Endothelial cell of umbilical vein (primary cell): Measurements from ENCODE around the gene STAT5A. TPM values are rescaled to one million over a fixed set of nuclear protein-coding genes. Genes with fewer than 3 reads are reported as not detected.
"Not testable (repeated sequence)": the region's sequence is repeated elsewhere in the genome, so short reads cannot be mapped to it uniquely, and the experiment has no call there.

ENCODE experiments used
- BruUV-seq: library from RNA; stranded (reverse); fragments of 400-500 nt; replicated peaks from 2 replicates; lab custom pipeline; 2021; lab: Mats Ljungman, UMichigan
- CTCF ChIA-PET: fragments of 300-600, 350-600 bp; sonication (Branson Sonifier 250); formaldehyde crosslinking; loops from one replicate; lab custom pipeline; 2021; ENCODE audit warnings: antibody characterized with exemption, inconsistent platforms; lab: Charles Lee
- POLR2A ChIA-PET: fragments of 300-600, 350-600 bp; sonication (Branson Sonifier 250); formaldehyde crosslinking; loops from one replicate; lab custom pipeline; 2021; ENCODE audit warnings: antibody characterized with exemption, inconsistent platforms; lab: Charles Lee
- DNase-seq: peaks from one replicate; pipeline ENCODE4 v3.0.0-alpha.2; 2011; ENCODE audit warnings: low read depth, low spot score
- FAIRE-seq: peaks from 2 replicates; lab custom pipeline; 2011; peaks lifted over from hg19 to GRCh38; lab: Jason Lieb, UNC
- H2AFZ ChIP-seq: 2 replicates; pipeline ENCODE4 v1.6.0; 2012; ENCODE audit warnings: low read depth, low read length, control low read depth, inconsistent platforms
- H3K27ac ChIP-seq: 2 replicates; pipeline ENCODE4 v1.5.1; 2011; ENCODE audit warnings: low read depth, mild to moderate bottlenecking, control low read depth, low read length, moderate library complexity; ENCODE audit not compliant: insufficient read depth
- H3K27me3 ChIP-seq, 2 experiments: 2 replicates each; pipeline versions ENCODE4 v1.6.0 to v1.6.1; 2011; ENCODE audit warnings: low read length in 2 of 2, mixed read lengths in 1 of 2; ENCODE audit not compliant: control insufficient read depth in 2 of 2, insufficient read depth in 2 of 2
- H3K36me3 ChIP-seq, 2 experiments: 2 replicates in 1 of 2; 3 replicates in 1 of 2; pipeline ENCODE4 v1.5.1; 2011; ENCODE audit warnings: low read length in 2 of 2, mild to moderate bottlenecking in 1 of 2, moderate library complexity in 1 of 2; ENCODE audit not compliant: control insufficient read depth in 2 of 2, insufficient read depth in 2 of 2; ENCODE audit errors: extremely low read depth in 1 of 2
- H3K4me1 ChIP-seq: 3 replicates; pipeline ENCODE4 v1.5.1; 2011; ENCODE audit warnings: mild to moderate bottlenecking, low read length; ENCODE audit not compliant: control insufficient read depth, insufficient read depth; ENCODE audit errors: extremely low read depth
- H3K4me2 ChIP-seq: 2 replicates; pipeline ENCODE4 v1.6.1; 2011; ENCODE audit warnings: low read length, control low read depth, mixed read lengths; ENCODE audit not compliant: insufficient read depth
- H3K4me3 ChIP-seq, 3 experiments: fragments of 200-600 bp in 1 of 3; sonication (generic), shearing (Covaris generic) in 1 of 3; replicated peaks in 1 of 3; 2 replicates each; pipeline ENCODE4 v1.5.1; 2011 to 2016; ENCODE audit warnings: control low read depth in 3 of 3, low read length in 3 of 3, mild to moderate bottlenecking in 2 of 3, inconsistent platforms in 1 of 3, low read depth in 1 of 3, moderate library complexity in 1 of 3; ENCODE audit not compliant: insufficient read depth in 1 of 3
- H3K79me2 ChIP-seq: 2 replicates; pipeline ENCODE4 v1.6.0; 2012; ENCODE audit warnings: low read length, inconsistent platforms; ENCODE audit not compliant: control insufficient read depth, insufficient read depth
- H3K9ac ChIP-seq: replicated peaks from 2 replicates; pipeline ENCODE3; 2011; ENCODE audit warnings: low read length, control low read depth; ENCODE audit not compliant: insufficient read depth; ENCODE audit errors: extremely low read depth
- H3K9me1 ChIP-seq: replicated peaks from 3 replicates; pipeline ENCODE4 v1.6.0; 2011; ENCODE audit warnings: mild to moderate bottlenecking, low read length; ENCODE audit not compliant: control insufficient read depth, insufficient read depth; ENCODE audit errors: extremely low read depth
- H3K9me3 ChIP-seq: replicated peaks from 2 replicates; pipeline ENCODE4 v1.5.1; 2012; ENCODE audit warnings: low read length, inconsistent platforms; ENCODE audit not compliant: control insufficient read depth, insufficient read depth
- H4K20me1 ChIP-seq: replicated peaks from 2 replicates; pipeline ENCODE3; 2011; ENCODE audit warnings: mild to moderate bottlenecking, low read length; ENCODE audit not compliant: control insufficient read depth, insufficient read depth; ENCODE audit errors: extremely low read depth
- FOS ChIP-seq: IDR thresholded peaks from 2 replicates; pipeline ENCODE4 v1.6.1; 2011; ENCODE audit warnings: mild to moderate bottlenecking, low read length, moderate library complexity, borderline replicate concordance; ENCODE audit not compliant: insufficient read depth
- GATA2 ChIP-seq: IDR thresholded peaks from 2 replicates; pipeline ENCODE4 v1.7.0; 2011; ENCODE audit warnings: low read depth, mild to moderate bottlenecking, moderate library complexity, mixed read lengths, low read length; ENCODE audit not compliant: insufficient read length, insufficient read depth
- JUN ChIP-seq: IDR thresholded peaks from 2 replicates; pipeline ENCODE4 v1.6.1; 2011; ENCODE audit warnings: borderline replicate concordance, low read depth; ENCODE audit not compliant: insufficient read length, insufficient read depth
- POLR2A ChIP-seq: IDR thresholded peaks from 2 replicates; pipeline ENCODE4 v1.6.1; 2012; ENCODE audit warnings: low read depth, mild to moderate bottlenecking, control low read depth, low read length
- dilution Hi-C: fragments of 300-500 bp; cut with MboI; formaldehyde crosslinking; loops from one replicate; pipeline ENCODE4 v1.15.0; 2019; ENCODE audit warnings: low sequenced_read_pairs; ENCODE audit not compliant: extremely low pct_ligation_motif_present
- intact Hi-C: fragments of 100-400 bp; cut with micrococcal nuclease; formaldehyde crosslinking; loops from one replicate; pipeline ENCODE4 v1.10.0; 2022
- polyA plus RNA-seq, 4 experiments: library from polyadenylated mRNA; depleted of rRNA in 3 of 4; stranded (reverse) in 3 of 4; unstranded in 1 of 4; fragments of >200 nt; gene quantifications; 2 replicates each; pipeline versions ENCODE4 v1.2.1 to v1.2.3, GENCODE V29; 2011 to 2012; ENCODE audit warnings: missing spikeins in 1 of 4
- total RNA-seq: library from RNA; stranded (reverse); gene quantifications from 2 replicates; pipeline ENCODE4 v1.2.3, GENCODE V29; 2021
- TF ChIP-seq, protein P1 (sequence below), 2 donors: IDR thresholded peaks; 1 replicate in 1 of 2; 2 replicates in 1 of 2; pipeline ENCODE4 v1.5.1; 2011; ENCODE audit warnings: low read length in 2 of 2, mild to moderate bottlenecking in 2 of 2, moderate library complexity in 2 of 2, control low read depth in 1 of 2, inconsistent platforms in 1 of 2, low read depth in 1 of 2; ENCODE audit not compliant: insufficient read depth in 1 of 2; ENCODE audit errors: extremely low read depth in 1 of 2

STAT5A gene
- total and polyA plus RNA-seq, 2 donors (not counting 3 experiments of a cell fraction or from before 2014, with no cell fraction given) = 18.0 to 23.4 TPM

DNA sequence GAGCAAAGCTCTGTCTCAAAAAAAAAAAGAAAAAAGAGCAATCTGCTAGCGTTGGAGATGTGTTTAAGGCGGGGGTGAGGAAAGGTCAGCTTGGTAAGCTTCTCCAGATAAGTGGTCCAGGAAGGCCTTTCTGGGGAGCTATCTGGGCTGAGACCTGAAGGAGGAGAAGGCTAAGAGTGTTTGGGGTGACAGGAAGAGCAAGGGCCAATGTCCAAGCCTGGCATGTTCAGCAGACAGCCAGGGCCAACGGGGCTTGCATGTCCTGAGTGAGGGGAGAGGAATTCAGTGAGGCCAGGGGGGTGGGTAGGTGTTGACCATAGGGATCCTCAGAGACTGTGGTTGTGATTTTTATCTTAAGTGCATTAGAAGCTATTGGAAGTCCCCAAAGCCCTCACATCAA is 15.4 kb downstream of the STAT5A start:
- Histone ChIP-seq H3K9ac (no peak overlapping the region), H3K27me3 (no peaks in the 10 kb centered on the region), H3K36me3 (peaks cover 0 to 12% of the 10 kb centered on the region in 2 experiments), H3K4me1 (no peaks in the 10 kb centered on the region), H2AFZ (no peak overlapping the region), H3K4me3 (no peak overlapping the region), H3K4me2 (no peak overlapping the region), H3K9me1 (no peaks in the 10 kb centered on the region), H3K9me3 (no peaks in the 10 kb centered on the region), H4K20me1 (no peaks in the 10 kb centered on the region), H3K27ac (no peak overlapping the region), H3K79me2 (no peaks in the 10 kb centered on the region)
- intact Hi-C loops = no loop called here
- POLR2A ChIA-PET = no interaction called here
- FAIRE-seq (no peak), DNase-seq (no peak)
- dilution Hi-C loops = no loop called here
- CTCF ChIA-PET = interaction anchor here (0.7 to 2.6 kb wide), 5 partner anchors 8 to 224 kb away, joined by 3 to 11 read pairs (median 6); no protein-coding TSS in a partner anchor
- TF ChIP-seq GATA2 = no peak
- TF ChIP-seq POLR2A = no peak
- BruUV-seq = no TSS peak

DNA sequence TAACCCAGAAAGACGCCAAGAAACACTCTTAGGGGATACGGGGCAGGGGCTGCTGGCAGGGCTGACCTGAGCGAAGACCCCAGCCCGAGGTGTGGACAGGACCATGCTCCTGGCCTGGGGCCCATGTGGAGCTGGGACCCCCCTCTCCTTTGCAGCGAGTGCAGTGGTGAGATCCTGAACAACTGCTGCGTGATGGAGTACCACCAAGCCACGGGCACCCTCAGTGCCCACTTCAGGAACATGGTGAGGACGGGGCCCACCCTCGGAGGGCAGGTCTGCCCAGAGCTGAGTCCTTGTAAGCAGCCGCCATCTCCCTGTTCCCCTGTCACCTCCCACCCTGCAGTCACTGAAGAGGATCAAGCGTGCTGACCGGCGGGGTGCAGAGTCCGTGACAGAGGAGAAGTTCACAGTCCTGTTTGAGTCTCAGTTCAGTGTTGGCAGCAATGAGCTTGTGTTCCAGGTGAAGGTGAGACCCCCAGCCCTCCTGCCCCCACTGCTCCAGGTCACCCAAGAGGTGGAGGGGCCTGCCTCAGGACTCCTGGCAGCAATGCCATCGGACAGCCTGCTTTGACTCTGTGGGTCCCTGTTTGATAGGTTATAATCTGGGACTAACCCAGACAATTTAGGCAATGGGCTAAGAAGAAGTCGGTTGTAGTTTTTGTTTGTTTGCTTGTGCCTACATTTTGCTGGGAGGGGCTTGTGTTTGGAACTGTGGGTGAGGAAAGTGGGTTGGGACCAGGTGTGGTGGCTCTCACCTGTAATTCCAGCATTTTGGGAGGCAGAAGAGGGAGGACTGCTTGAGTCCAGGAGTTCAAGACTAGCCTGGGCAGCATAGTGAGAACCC is 16.1 kb downstream of the STAT5A start:
- H3K9me1 ChIP-seq = no peaks in the 10 kb centered on the region
- dilution Hi-C loops = no loop called here
- no peak overlapping the region for H3K27ac ChIP-seq
- DNase-seq (no peak), FAIRE-seq (no peak)
- no TSS peak for BruUV-seq
- H3K27me3 ChIP-seq = no peaks in the 10 kb centered on the region
- peaks cover 0 to 12% of the 10 kb centered on the region in 2 experiments for H3K36me3 ChIP-seq
- no peak overlapping the region for H3K4me3 ChIP-seq
- no peak overlapping the region for H2AFZ ChIP-seq
- no peak overlapping the region for H3K9ac ChIP-seq
- ChIA-PET POLR2A (no interaction called here), CTCF (interaction anchor here (1.0 to 2.6 kb wide), 3 partner anchors 8 to 223 kb away, joined by 3 to 11 read pairs (median 6); no protein-coding TSS in a partner anchor)
- TF ChIP-seq POLR2A = no peak
- TF ChIP-seq FOS = no peak
- no peak for TF ChIP-seq JUN
- TF ChIP-seq, protein P1, sequence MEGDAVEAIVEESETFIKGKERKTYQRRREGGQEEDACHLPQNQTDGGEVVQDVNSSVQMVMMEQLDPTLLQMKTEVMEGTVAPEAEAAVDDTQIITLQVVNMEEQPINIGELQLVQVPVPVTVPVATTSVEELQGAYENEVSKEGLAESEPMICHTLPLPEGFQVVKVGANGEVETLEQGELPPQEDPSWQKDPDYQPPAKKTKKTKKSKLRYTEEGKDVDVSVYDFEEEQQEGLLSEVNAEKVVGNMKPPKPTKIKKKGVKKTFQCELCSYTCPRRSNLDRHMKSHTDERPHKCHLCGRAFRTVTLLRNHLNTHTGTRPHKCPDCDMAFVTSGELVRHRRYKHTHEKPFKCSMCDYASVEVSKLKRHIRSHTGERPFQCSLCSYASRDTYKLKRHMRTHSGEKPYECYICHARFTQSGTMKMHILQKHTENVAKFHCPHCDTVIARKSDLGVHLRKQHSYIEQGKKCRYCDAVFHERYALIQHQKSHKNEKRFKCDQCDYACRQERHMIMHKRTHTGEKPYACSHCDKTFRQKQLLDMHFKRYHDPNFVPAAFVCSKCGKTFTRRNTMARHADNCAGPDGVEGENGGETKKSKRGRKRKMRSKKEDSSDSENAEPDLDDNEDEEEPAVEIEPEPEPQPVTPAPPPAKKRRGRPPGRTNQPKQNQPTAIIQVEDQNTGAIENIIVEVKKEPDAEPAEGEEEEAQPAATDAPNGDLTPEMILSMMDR (IDR thresholded peaks at IDR 0.05; ENCODE audit: extremely low read depth in 1 of 2, insufficient read depth in 1 of 2, low read depth in 1 of 2, low read length in 2 of 2) = no peak
- no peaks in the 10 kb centered on the region for H3K4me1 ChIP-seq
- H3K79me2 ChIP-seq = no peaks in the 10 kb centered on the region
- no peaks in the 10 kb centered on the region for H4K20me1 ChIP-seq
- no peaks in the 10 kb centered on the region for H3K9me3 ChIP-seq
- H3K4me2 ChIP-seq = no peak overlapping the region
- intact Hi-C loops = no loop called here

DNA sequence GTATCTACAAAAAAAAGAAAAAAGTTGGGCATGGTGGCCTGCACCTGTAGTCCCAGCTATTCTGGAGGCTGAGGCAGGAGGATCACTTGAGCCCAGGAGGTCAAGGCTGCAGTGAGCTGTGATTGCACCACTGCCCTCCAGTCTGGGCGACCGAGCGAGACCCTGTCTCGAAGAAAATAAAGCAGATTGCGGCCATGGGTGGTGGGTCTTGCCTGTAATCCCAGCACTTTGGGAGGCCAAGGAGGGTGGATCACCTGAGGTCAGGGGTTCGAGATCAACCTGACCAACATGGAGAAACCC is 16.7 kb downstream of the STAT5A start:
- H3K27me3 ChIP-seq, BruUV-seq, H4K20me1 ChIP-seq, H3K27ac ChIP-seq, H3K9ac ChIP-seq, H3K4me2 ChIP-seq, intact Hi-C loops, DNase-seq, dilution Hi-C loops, H3K79me2 ChIP-seq, H3K9me3 ChIP-seq, H3K4me3 ChIP-seq, H3K9me1 ChIP-seq, POLR2A ChIA-PET, H3K4me1 ChIP-seq, FAIRE-seq, H2AFZ ChIP-seq: not testable (repeated sequence)
- H3K36me3 ChIP-seq = peaks cover 0 to 12% of the 10 kb centered on the region in 2 experiments
- CTCF ChIA-PET = interaction anchor here (1.1 kb wide), 1 partner anchor 83 kb away, joined by 6 read pairs; no protein-coding TSS in a partner anchor
